AG08396 (cell line): Measurements from ENCODE around the gene CNTNAP3.
"Not testable (repeated sequence)": the region's sequence is repeated elsewhere in the genome, so short reads cannot be mapped to it uniquely, and the experiment has no call there.

Experiments
- DNase-seq: peaks from one replicate; pipeline ENCODE4 v3.0.0; 2012; ENCODE audit warnings: low spot score, mixed read lengths

The CNTNAP3 gene

DNA sequence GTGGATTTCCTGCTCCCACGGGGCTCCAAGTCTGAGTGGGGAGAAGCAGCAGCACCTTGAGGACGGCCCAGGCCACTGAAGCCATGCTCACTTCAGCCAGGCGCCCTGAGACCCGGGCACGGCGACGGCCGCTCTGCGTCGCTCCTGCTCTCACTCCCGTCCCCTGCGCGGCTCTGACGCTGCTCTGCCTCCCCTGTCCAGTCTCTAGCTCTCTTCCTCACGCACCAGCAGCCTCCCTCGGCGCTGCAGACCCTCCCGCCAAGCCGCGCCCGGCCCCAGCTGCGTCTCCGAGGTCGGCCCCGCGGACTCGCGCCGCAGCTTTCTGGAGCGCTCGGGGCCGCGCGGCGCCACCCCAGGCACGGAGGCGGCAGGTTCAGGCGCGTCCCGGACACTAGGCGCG is at the start of gene CNTNAP3:
TSS of gene CNTNAP3 (minus strand) at position 188 of the 400 bp plus-strand sequence. CDS start at position 85, 103 bp downstream.
- DNase-seq = not testable (repeated sequence)

DNA sequence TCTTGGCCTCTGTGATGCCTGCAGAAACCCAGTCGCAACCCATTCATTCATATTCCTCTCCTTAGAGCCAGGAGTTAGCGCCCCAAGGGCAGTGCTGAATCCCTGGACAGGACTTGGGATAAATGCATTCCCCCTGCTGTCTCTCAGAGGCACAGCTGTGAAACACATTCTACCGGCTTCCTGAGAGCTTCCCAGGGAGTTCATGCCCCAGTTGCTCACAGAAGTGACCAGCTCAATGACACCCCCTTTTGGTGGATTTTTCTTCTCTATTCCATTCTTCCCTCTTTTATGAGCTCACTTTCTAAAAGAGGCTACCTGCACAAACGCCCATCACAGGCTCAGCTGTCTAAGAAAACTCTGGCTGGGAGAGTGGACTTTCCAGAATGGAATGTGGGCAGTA is 8.0 kb downstream of the CNTNAP3 start:
- not testable (repeated sequence) for DNase-seq

DNA sequence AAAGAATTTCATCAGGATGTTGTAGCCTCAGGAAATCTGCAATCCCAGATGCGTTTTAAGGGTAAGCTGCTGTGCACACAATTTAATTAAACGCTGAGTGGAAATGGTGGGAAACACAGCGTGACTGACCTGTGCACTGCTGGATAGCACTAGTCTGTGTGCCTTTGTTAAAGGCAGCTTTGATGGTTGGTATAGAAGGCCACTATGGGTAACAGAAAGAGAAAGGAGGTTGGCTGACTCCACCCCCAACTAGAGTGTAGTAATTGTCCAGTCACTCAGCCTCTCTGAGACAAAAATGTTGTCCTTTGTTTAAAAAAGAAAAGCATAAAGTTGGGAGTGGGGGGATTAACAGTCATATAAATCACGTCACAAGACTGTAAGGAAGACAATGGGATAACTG is 45.5 kb downstream of the CNTNAP3 start:
- DNase-seq = not testable (repeated sequence)

DNA sequence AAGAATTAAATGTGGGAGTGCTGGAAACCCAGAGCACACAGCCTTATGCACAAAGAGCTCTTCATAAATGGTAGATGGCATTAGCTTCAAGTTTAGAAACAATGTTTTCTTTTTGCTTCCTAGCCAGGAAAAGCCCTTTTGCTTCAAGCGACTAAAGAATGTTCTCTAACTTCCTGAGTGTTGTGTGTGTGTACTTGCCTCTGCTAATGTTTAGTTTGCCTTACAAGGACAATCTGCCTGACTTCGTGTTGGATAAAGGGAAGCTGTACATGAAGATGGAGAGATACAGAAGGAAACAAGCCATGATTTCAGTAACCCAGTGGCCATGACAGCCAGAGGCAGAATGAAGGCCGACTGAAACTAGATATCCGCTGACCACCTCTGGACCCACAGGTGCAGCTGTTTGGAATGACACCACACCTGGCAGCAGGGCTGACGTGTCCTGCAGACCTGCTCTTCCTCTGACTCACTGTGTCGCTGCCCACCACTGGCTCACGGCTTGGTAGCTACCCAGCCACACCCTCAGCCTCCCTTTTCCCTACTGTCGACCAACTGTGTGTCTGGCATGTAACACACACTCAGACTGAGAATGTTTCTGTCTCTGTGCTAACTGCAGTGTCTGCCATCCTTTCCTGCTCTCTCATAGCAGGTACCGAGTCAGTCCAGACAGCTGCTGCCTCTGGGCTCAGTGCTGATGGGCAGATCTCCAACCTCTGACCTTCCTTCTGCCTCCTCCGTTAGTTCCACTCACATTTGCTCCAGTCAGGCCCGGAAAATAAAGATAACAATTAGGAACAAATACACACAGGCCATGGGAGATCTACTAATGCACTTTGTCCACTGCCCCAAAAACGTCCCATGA is 55.6 kb downstream of the CNTNAP3 start:
- not testable (repeated sequence) for DNase-seq

DNA sequence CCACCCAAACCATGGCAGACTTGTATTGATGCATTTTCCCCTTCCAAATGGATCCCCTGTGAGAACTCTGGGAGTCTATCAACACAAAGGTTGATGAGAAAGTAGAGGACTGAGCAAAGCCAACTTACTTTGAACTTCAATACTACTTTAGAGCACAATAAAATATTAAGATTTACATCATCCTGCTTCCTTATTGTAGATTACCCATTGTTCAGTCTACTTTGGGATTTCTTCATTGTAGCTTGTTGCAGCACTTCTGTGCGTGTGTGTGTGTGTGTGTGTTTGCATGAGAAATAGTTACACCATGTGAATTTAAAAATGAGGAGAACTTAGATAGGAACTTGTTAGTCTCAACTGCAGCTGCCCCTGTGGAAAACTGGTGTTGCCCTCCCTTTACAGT is 72.0 kb downstream of the CNTNAP3 start:
- DNase-seq = not testable (repeated sequence)

DNA sequence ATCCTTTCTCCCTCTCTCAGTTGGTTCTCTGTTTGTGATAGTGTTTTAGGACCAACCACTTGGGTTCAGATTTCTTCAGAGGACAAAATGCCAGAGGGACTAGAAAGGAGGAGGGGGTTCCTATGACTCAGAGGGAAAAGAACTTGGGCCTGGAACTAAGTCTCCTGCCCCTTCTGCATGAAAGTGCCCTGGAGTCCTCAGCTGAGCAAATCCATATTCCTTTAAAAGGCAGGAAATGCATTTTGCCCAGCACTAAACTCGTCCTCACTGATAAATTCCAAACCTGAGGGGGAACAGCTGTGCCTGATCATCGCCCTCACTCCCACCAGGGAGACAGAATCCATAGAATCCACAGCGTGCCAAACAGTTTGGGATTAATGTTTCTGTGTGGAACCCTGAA is 78.2 kb downstream of the CNTNAP3 start:
- DNase-seq = not testable (repeated sequence)

DNA sequence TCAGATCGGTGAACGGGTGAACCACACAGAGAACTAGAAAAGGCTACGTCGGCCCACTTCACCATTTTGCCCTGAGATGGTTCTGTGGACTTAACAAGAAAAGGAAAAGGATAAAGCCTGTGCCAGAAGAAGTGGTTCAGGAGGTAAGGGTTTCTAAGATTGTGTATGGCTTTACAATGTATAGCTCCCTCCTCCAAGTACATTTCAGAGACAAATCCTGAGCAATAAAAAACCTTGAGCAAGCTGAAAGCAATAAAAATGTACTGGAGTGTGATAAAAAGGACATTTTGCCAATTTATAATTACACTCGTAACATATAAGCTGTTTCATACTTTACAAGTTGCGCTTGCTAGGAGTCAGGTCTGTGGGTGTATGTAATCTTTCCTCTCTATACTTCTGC is 81.3 kb downstream of the CNTNAP3 start:
- not testable (repeated sequence) for DNase-seq

DNA sequence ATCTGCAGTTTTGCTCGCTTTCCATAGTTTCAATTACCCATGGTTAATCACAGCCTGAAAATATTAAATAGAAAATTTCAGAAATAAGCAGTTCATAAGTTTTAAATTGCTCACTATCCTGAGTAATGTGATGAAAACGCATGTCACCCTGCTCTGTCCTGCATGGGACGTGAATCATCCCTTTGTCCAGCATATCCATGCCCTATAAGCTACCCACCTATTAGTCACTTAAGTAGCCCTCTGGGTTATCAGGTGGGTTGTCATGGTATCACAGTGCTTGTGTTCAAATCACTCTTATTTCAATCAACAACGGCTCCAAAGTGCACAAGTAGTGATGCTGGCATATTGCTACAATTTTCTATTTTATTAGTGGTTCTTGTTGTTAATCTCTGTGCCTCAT is 82.1 kb downstream of the CNTNAP3 start:
- DNase-seq = not testable (repeated sequence)

DNA sequence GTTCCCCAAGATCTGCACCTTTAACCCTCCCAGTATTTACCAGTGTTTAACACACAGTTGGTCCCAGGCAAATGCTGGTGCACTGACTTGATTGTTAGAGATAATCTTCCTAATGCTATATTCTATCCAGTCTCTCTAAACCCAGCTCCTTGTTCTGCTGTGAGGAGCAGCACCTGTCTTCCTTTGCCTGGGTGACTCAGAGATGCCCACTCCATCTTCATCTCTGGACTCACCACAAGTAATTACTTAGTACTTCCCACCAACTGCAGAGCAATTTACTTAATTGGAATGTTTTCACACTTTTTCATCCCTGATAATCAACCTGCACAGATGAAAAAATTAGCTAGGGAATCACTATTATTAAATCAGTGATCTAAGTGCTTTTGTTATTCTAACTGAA is 87.6 kb downstream of the CNTNAP3 start:
- DNase-seq = not testable (repeated sequence)

DNA sequence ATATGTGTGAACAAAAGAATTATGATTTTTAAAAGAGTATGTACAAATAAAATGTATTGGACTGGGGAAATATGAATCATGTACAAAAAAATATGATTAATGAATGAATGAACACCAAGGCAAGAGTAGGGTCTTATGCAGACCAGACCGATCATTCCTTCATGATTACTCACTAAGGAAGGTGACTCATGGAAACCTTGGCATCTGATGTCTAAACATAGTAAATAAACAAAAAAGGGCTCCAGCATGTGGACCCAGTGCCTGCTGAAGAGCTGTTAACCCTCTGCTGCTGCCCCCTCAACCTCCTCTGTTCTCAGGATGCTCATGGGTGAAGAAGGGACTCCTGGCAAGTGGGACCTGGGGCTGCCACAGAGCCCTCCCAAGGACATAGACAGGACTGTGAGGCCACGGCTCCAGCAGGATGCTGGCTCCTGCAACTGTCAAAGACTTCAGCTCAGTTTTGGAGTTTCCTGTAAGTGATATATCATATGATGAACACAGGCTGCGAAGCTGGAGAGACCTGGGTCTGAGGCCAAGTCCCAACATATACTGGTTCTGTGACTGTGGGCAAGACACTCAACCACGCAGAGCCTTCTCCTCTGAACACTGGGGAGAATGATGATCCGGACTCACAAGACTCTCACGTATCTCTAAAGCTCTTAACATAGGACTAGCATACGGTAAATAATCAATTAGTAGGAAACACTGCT is 89.8 kb downstream of the CNTNAP3 start:
- DNase-seq = not testable (repeated sequence)

DNA sequence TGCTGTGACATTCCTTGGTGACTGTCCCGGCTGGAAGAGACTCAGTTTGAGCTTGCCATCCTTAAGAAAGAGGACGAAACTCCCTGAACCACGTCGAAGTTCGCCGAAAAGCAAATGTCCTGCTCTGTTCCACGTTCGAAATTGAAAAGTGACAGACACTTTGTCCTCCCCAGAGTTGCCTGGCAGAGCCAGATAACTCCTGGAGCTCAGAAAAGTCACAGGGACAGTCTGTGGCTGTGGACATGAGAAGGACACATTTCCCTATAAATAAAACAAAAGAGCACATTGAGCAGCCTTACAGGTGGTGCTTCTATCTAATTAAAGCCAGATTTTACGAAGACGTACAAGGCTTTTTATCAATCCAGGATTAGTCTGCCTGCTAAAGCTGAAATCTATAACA is 116.6 kb downstream of the CNTNAP3 start:
- DNase-seq = not testable (repeated sequence)

DNA sequence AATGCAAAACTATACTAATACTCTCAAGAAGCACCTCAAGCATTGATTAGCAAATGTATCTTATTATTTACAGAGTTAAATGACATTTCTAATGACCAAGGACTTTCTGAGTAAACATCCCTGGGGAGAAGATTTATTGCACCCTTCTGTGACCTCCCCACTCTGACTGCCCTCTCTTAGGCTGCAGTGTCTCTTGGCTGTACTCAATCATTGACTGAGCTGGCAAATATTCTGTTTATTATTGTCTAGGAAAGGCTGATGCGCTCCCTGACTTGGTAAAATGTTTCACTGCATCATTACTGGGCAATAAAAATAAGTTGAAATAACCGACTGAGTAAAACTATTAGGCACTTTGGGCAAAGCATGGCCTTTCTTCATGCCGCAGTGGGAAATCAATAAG is 130.3 kb downstream of the CNTNAP3 start:
- DNase-seq = not testable (repeated sequence)

DNA sequence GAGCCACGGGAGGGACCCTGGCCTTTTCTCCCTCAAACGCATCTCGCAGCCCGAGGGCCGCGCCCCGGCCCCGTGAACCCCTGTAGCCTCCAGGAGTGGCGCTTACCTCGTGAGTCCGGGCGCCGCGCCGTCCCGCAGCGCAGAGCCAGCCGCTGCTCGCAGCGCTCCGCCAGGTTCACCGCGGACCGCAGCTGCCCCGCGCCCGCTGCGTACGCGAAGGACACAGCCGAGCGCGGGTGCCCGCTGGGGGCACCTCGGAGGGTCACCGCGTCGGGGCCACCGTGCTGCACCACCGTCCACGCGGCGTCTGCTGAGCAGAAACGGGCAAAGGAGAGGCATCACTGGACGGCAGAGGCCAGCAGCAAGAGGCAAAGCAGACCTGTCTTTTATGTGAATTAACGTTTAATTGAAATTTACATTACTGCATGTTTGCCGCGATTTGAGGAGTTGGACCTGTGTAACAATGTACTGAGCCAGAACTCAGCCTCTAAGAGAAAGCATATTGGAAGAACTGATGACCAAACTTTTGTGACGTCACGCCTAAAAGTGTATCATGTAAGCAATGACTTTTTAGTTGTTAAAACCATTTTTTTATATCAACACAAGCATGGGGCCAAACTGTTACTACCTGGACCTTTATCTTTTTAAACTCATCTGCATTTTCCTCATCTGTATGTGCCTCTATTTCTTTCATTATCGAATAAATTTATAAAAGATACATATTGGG is 155.0 kb downstream of the CNTNAP3 start:
- not testable (repeated sequence) for DNase-seq

DNA sequence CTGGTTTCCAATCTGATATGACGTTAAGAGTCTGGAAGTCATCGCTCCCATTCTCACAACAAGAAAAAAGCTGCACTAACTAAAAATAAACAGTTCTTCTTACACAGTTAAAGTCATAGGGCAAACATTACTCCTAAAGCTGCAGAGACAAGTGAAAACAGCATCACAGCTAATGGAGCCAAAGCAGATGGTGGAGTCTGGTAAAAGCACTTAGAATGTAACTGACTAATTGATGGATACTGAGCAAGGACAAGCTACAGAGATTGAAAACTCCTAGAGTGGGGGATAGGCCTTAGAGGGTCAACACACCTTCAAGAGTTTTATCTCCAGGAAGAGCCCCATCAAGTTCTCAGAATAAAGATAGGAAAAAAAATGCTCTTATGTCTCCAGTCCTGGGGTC is 166.6 kb downstream of the CNTNAP3 start:
- not testable (repeated sequence) for DNase-seq

DNA sequence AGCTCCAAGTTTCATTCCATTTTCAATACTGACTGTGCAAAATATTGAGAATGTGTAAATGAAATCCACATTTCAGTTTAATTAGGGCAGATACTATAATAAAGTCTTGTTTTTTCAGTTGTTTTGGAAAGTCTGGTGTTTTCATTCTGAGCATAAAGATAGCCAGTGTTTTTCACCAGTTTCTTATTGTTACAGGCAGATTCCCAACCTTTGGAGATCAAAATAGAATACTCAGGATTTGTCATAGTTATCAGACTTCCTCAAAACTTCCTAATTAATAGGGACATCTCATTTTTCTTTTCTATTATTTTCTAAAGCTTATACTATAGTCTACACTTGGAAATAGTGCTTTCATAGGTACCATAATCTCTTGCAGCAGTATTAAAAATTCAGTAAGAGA is 176.2 kb downstream of the CNTNAP3 start:
- DNase-seq = not testable (repeated sequence)

DNA sequence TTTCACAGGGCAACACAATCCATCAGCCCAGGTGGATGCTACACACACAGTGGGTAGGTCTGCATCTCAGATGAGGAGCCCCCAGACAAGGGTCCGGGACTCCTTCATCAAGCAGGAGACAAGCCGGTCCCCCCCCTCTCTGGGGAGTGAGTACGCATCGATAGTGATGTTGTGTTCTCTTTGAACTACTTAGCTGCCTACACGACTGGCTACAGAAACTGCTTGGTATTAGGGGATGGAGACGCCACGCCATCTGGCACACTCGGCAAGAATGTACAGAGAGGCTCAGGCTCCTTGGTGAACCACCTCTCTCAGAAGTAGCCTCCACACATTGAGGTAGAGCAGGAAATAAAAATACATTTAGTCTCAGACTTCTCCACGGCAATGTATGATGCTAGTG is 179.8 kb downstream of the CNTNAP3 start:
- no peak for DNase-seq

DNA sequence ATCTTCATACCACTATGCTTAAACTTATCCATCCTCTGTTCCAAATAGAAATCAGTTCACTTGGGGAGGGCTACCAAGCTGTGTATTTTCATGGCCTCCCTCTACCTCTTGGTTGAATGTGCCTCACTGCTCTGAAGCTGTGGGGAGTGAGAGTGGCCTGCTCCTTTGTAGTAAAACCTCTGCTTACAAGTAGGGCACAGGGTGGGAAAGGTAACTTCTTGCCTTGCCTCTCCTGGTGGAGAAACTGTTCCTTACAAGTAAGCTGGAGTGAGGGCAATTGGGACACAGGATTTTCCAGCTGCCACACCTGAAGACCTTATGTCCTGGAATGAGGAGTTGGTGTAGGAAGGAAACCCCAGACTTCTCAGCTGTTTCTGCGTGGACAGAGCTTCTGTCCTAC is 190.8 kb downstream of the CNTNAP3 start:
- not testable (repeated sequence) for DNase-seq

DNA sequence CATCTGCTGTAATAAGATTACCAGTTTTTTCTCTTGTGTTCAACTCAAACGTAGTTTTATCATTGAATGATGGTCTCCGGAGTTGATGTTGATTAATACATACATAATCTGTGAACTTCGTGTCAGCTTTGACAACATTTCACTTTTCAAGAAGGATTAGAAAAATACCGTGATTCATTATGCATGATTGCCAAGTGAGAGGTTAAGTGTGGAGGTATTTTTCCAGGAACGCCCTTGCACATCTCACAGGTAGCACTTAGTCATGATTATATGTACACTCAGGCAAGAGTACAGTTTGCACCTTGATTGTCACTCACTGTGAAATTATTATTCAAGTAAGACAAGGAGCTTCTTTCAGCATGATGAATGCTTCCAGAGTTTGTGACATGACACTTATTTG is 202.7 kb downstream of the CNTNAP3 start:
- DNase-seq = not testable (repeated sequence)

DNA sequence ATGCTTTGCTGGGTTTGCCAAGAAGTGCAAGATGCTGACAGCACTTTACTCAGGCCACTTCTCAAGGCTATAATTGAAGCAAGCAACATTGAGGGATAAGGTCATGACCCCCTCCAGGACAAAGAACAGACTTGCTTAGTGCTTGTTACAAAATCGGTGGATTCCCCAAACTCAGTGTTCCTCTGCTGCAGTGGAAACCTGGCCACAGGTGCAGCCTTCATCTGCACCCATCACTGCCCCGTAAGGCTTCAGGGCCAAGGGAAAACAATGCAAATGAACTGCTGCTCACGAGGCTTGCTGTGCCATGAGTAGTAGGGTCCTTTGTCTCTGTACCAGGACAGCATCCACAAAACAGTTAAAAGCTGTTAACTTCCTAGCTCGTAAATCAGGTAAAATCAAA is 205.4 kb downstream of the CNTNAP3 start:
- not testable (repeated sequence) for DNase-seq

DNA sequence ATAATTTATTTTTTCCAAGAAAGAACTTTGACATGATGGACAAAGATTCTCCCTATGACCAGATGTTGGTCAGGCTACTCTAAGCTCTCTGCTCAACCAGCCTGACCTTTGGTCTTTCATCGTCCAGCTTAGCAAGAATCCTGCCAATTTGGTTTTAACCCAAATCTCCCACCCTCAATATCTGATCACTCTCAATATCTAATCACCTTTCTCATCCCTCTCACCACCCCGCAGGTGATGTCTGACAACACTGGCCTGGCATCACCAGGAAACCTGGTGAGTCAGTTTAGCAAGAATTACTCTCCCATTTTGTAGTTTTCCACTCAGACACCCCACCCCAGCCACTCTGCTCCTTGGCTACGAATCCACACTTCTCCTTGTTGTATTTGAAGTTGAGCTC is 207.9 kb downstream of the CNTNAP3 start:
- DNase-seq = not testable (repeated sequence)

DNA sequence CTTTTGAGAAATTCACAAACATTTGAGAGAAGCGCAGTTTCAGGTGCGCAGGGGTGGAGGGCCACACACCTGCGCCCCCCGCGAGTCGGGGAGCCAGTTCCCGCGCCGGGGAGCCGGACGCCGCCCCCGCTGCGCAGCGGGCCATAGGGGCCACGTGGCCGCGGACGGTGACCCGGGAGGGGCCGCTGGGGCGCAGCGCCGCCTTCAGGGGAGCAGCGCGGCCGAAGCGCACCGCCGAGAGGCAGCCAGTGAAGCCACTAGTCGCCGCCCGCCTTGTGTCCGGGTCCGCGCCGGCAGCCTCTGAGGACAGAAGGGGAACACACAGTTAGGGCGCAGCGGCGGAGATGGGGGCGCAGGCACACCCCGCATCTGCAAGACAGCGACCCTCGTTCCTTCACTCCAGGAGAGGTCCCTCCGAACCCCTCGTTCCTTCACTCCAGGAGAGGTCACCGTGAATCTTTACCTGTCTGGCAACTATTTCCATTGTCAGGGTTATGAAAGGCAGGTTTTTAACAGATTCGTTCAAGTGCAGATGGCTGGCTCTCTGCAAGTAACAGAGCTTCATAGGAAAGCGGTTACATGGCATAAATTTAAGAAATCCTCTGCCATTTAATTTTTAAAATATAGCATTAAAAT is 209.2 kb downstream of the CNTNAP3 start:
- DNase-seq = not testable (repeated sequence)

DNA sequence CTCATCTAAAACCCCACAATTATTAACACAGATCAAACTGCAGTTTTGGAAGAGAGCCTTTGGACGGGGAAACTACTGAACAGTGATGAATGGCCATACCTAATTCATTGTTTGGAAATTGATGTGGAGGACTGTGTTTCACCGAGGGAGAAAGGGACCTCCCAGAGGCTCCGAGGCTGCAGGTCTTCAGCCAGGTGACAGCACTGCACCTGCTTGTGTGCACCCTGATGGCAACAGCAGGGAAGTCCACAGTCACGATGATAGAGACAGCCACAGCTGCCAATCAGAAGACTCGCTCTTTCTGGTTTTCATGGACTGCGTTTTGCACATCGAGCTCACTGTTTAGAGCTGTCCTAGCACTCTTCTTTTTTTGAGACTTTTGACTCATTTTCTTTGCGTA is 214.4 kb downstream of the CNTNAP3 start:
- DNase-seq = not testable (repeated sequence)
